Activated T-helper 2 cell treated with anti-CD3 and anti-CD28 coated beads, Interferon-gamma antibody, Interleukin-2, Interleukin-4, amounts not matched to agents 10 μg/mL and 5 μg/mL and 100 μg/mL, durations not matched to agents 14 hours and 24 hours and 36 hours (primary cell): ENCODE measurements around the gene DNAH10. TPM values are rescaled to one million over a fixed set of nuclear protein-coding genes. Genes with fewer than 3 reads are reported as not detected.
"Not testable (repeated sequence)": the region's sequence is repeated elsewhere in the genome, so short reads cannot be mapped to it uniquely, and the experiment has no call there.

Experiments
- DNase-seq: peaks from one replicate; pipeline ENCODE4 v3.0.0; 2021; ENCODE audit warnings: low spot score
- H3K27ac Mint-ChIP-seq: one replicate; pipeline ENCODE4 v1.8.0; 2021; ENCODE audit warnings: mixed read lengths
- H3K27me3 Mint-ChIP-seq: one replicate; pipeline ENCODE4 v1.8.0; 2021; ENCODE audit warnings: low read depth, mixed read lengths
- H3K36me3 Mint-ChIP-seq: one replicate; pipeline ENCODE4 v1.8.0; 2021; ENCODE audit warnings: low read depth, mixed read lengths
- H3K4me1 Mint-ChIP-seq: one replicate; pipeline ENCODE4 v1.8.0; 2021; ENCODE audit warnings: low read depth, mixed read lengths
- H3K4me3 Mint-ChIP-seq: one replicate; pipeline ENCODE4 v1.8.0; 2021; ENCODE audit warnings: low read depth, mild to moderate bottlenecking, moderate library complexity, mixed read lengths
- H3K9me3 Mint-ChIP-seq: one replicate; pipeline ENCODE4 v1.8.0; 2021; ENCODE audit warnings: mixed read lengths
- intact Hi-C: fragments of 100-400 bp; cut with micrococcal nuclease; formaldehyde crosslinking; loops from one replicate; pipeline ENCODE4 v1.15.1; 2023
- total RNA-seq: library from RNA; stranded (reverse); gene quantifications from 2 replicates; pipeline ENCODE4 v1.2.3, GENCODE V29; 2022

The DNAH10 gene
- total RNA-seq, 1 donor from 2014 or later, result 0.25 TPM

- Mint-ChIP-seq H3K27ac (no peak overlapping the region), H3K9me3 (no peaks in the 10 kb centered on the region), H3K4me3 (no peak overlapping the region), H3K36me3 (no peaks in the 10 kb centered on the region), H3K27me3 (no peaks in the 10 kb centered on the region), H3K4me1 (peaks cover 5% of the 10 kb centered on the region)
- intact Hi-C loops, result no loop called here
- no peak for DNase-seq
Measured at GRCh38 chr12:123900871-123901376, 138.8 kb downstream of the DNAH10 start.

- intact Hi-C loops, result no loop called here
- H3K9me3 Mint-ChIP-seq, result no peaks in the 10 kb centered on the region
- H3K4me3 Mint-ChIP-seq, result no peak overlapping the region
- H3K27me3 Mint-ChIP-seq, result no peaks in the 10 kb centered on the region
- no peak overlapping the region for H3K27ac Mint-ChIP-seq
- DNase-seq, result no peak
- H3K36me3 Mint-ChIP-seq, result no peaks in the 10 kb centered on the region
- H3K4me1 Mint-ChIP-seq, result peaks cover 5% of the 10 kb centered on the region
Measured at GRCh38 chr12:123902821-123903220, 140.7 kb downstream of the DNAH10 start.

- peaks cover 5% of the 10 kb centered on the region for H3K4me1 Mint-ChIP-seq
- no peaks in the 10 kb centered on the region for H3K9me3 Mint-ChIP-seq
- H3K27me3 Mint-ChIP-seq, result no peaks in the 10 kb centered on the region
- no peaks in the 10 kb centered on the region for H3K36me3 Mint-ChIP-seq
- no peak for DNase-seq
- no peak overlapping the region for H3K27ac Mint-ChIP-seq
- H3K4me3 Mint-ChIP-seq, result no peak overlapping the region
- intact Hi-C loops, result no loop called here
Measured at GRCh38 chr12:123903301-123904065, 141.4 kb downstream of the DNAH10 start.

- peaks cover 5% of the 10 kb centered on the region for H3K4me1 Mint-ChIP-seq
- H3K27me3 Mint-ChIP-seq, result no peaks in the 10 kb centered on the region
- intact Hi-C loops, result loop anchor here (1.0 kb wide), 1 partner anchor 79 kb away; no protein-coding TSS in a partner anchor
- H3K27ac Mint-ChIP-seq, result no peak overlapping the region
- no peak overlapping the region for H3K4me3 Mint-ChIP-seq
- H3K36me3 Mint-ChIP-seq, result no peaks in the 10 kb centered on the region
- H3K9me3 Mint-ChIP-seq, result no peaks in the 10 kb centered on the region
- peak; percentile 51 for DNase-seq
Measured at GRCh38 chr12:123905319-123905925, 143.3 kb downstream of the DNAH10 start.

GRCh38 chr12:123906711-123907420, 144.8 kb downstream of the DNAH10 start:
- Mint-ChIP-seq H3K9me3 (no peaks in the 10 kb centered on the region), H3K36me3 (no peaks in the 10 kb centered on the region), H3K27ac (no peak overlapping the region), H3K4me1 (peaks cover 9% of the 10 kb centered on the region), H3K4me3 (no peak overlapping the region), H3K27me3 (no peaks in the 10 kb centered on the region)
- DNase-seq, result no peak
- intact Hi-C loops, result no loop called here

GRCh38 chr12:123907726-123908476, 145.8 kb downstream of the DNAH10 start:
- Mint-ChIP-seq H3K4me3 (no peak overlapping the region), H3K9me3 (no peaks in the 10 kb centered on the region), H3K36me3 (no peaks in the 10 kb centered on the region), H3K27me3 (no peaks in the 10 kb centered on the region), H3K27ac (no peak overlapping the region), H3K4me1 (peaks cover 9% of the 10 kb centered on the region)
- no peak for DNase-seq
- intact Hi-C loops, result no loop called here

- Mint-ChIP-seq H3K27ac (no peak overlapping the region), H3K36me3 (no peaks in the 10 kb centered on the region)
- intact Hi-C loops, result no loop called here
Measured at GRCh38 chr12:123908884-123909725, 147.0 kb downstream of the DNAH10 start.

GRCh38 chr12:123910057-123910456, 148.0 kb downstream of the DNAH10 start:
- no peak overlapping the region for H3K4me3 Mint-ChIP-seq
- H3K27ac Mint-ChIP-seq, result peak overlapping the region; percentile 11
- H3K9me3 Mint-ChIP-seq, result no peaks in the 10 kb centered on the region
- DNase-seq, result no peak
- intact Hi-C loops, result no loop called here
- H3K36me3 Mint-ChIP-seq, result no peaks in the 10 kb centered on the region
- H3K4me1 Mint-ChIP-seq, result peaks cover 8% of the 10 kb centered on the region
- no peaks in the 10 kb centered on the region for H3K27me3 Mint-ChIP-seq

More at GRCh38 chr12:123908884-123909725, 147.0 kb downstream of the DNAH10 start:
- Mint-ChIP-seq H3K27me3 (no peaks in the 10 kb centered on the region), H3K4me1 (peaks cover 9% of the 10 kb centered on the region), H3K4me3 (no peak overlapping the region), H3K9me3 (no peaks in the 10 kb centered on the region)
- no peak for DNase-seq

- H3K4me3 Mint-ChIP-seq, result no peak overlapping the region
- H3K36me3 Mint-ChIP-seq, result no peaks in the 10 kb centered on the region
- no peaks in the 10 kb centered on the region for H3K27me3 Mint-ChIP-seq
- H3K9me3 Mint-ChIP-seq, result no peaks in the 10 kb centered on the region
- intact Hi-C loops, result no loop called here
- no peak for DNase-seq
- H3K4me1 Mint-ChIP-seq, result peaks cover 4% of the 10 kb centered on the region
- H3K27ac Mint-ChIP-seq, result no peak overlapping the region
Measured at GRCh38 chr12:123910761-123911193, 148.7 kb downstream of the DNAH10 start.

GRCh38 chr12:123911672-123912409, 149.7 kb downstream of the DNAH10 start:
- DNase-seq, intact Hi-C loops, H3K27ac Mint-ChIP-seq: not testable (repeated sequence)

More at GRCh38 chr12:123911672-123912409, 149.7 kb downstream of the DNAH10 start:
- H3K9me3 Mint-ChIP-seq, H3K4me3 Mint-ChIP-seq, H3K27me3 Mint-ChIP-seq, H3K36me3 Mint-ChIP-seq, H3K4me1 Mint-ChIP-seq: not testable (repeated sequence)
